ENCODE results near the gene PEX1. TPM values are rescaled to one million over a fixed set of nuclear protein-coding genes. Genes with fewer than 3 reads are reported as not detected.

The PEX1 gene
- total and polyA plus RNA-seq, 2 donors (not counting 3 experiments of a cell fraction or from before 2014, with no cell fraction given): 8.4 to 11.7 TPM

- no peak overlapping the region for H3K27ac ChIP-seq (ENCODE audit: insufficient read depth, low read depth, low read length)
- TF ChIP-seq EZH2 (IDR thresholded peaks at IDR 0.05; ENCODE audit: borderline replicate concordance, low read depth, low read length, severe bottlenecking) (no peak), POLR2AphosphoS5 (IDR thresholded peaks at IDR 0.05; ENCODE audit: insufficient read depth, low read depth, low read length) (no peak), FOS (IDR thresholded peaks at IDR 0.05; ENCODE audit: borderline replicate concordance, insufficient read depth, low read length) (no peak), MYC (IDR thresholded peaks at IDR 0.05; ENCODE audit: low read depth, low read length) (no peak), JUN (IDR thresholded peaks at IDR 0.05; ENCODE audit: borderline replicate concordance, insufficient read depth, insufficient read length, low read depth) (no peak), CTCF (IDR thresholded peaks at IDR 0.05; ENCODE audit: extremely low read depth in 1 of 2, insufficient read depth in 1 of 2, low read depth in 1 of 2, low read length in 2 of 2) (no peak), POLR2A (IDR thresholded peaks at IDR 0.05; ENCODE audit: low read depth, low read length) (no peak), GATA2 (IDR thresholded peaks at IDR 0.05; ENCODE audit: insufficient read depth, insufficient read length, low read depth, low read length) (no peak)
- TF ChIP-seq, protein P1, sequence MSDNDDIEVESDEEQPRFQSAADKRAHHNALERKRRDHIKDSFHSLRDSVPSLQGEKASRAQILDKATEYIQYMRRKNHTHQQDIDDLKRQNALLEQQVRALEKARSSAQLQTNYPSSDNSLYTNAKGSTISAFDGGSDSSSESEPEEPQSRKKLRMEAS (IDR thresholded peaks at IDR 0.05; ENCODE audit: insufficient read depth, insufficient read length): no peak
- dilution Hi-C loops (cut with MboI; ENCODE audit: extremely low pct_ligation_motif_present, low sequenced_read_pairs) (no loop called here), intact Hi-C loops (cut with micrococcal nuclease) (no loop called here)
- no peak for DNase-seq (ENCODE audit: low read depth, low spot score)
- H3K9me3 ChIP-seq (replicated peaks; ENCODE audit: control insufficient read depth, insufficient read depth, low read length): no peaks in the 10 kb centered on the region
- ChIA-PET CTCF (no interaction called here), POLR2A (no interaction called here)
- H3K36me3 ChIP-seq (ENCODE audit: control insufficient read depth in 2 of 2, extremely low read depth in 1 of 2, insufficient read depth in 2 of 2, low read length in 2 of 2): peaks cover 2 to 8% of the 10 kb centered on the region in 2 experiments
- BruUV-seq (replicated peaks): no TSS peak
- H4K20me1 ChIP-seq (replicated peaks; ENCODE audit: control insufficient read depth, extremely low read depth, insufficient read depth, low read length): no peaks in the 10 kb centered on the region
- H2AFZ ChIP-seq (ENCODE audit: low read depth, low read length): no peak overlapping the region
- no peak for FAIRE-seq
- no peaks in the 10 kb centered on the region for H3K9me1 ChIP-seq (replicated peaks; ENCODE audit: control insufficient read depth, extremely low read depth, insufficient read depth, low read length)
- no peak overlapping the region for H3K4me2 ChIP-seq (ENCODE audit: insufficient read depth, low read length)
- no peak overlapping the region for H3K9ac ChIP-seq (replicated peaks; ENCODE audit: extremely low read depth, insufficient read depth, low read length)
- H3K27me3 ChIP-seq (ENCODE audit: control insufficient read depth in 2 of 2, insufficient read depth in 2 of 2, low read length in 2 of 2): no peaks in the 10 kb centered on the region
- no peak overlapping the region for H3K4me3 ChIP-seq (replicated peaks in 1 of 3; ENCODE audit: insufficient read depth in 1 of 3, low read depth in 1 of 3, low read length in 3 of 3)
- H3K4me1 ChIP-seq (ENCODE audit: control insufficient read depth, extremely low read depth, insufficient read depth, low read length): no peaks in the 10 kb centered on the region
- H3K79me2 ChIP-seq (ENCODE audit: control insufficient read depth, insufficient read depth, low read length): no peaks in the 10 kb centered on the region
Observed at GRCh38 chr7:92496876-92497275, 31.4 kb downstream of the PEX1 start.
